DOHH2 (cell line): Measurements from ENCODE around the gene RPS4Y1.
A peak's percentile ranks its signal among the peaks of the same experiment; 100 is the strongest.

Experiments
- H3F3A ChIP-seq: fragments of 200-600 bp; sonication (generic), shearing (Covaris generic); 2 replicates; pipeline ENCODE4 v1.6.0; 2016; ENCODE audit warnings: antibody characterized with exemption, mild to moderate bottlenecking; ENCODE audit not compliant: control insufficient read depth, insufficient read depth
- H3K27ac ChIP-seq: fragments of 200-600 bp; sonication (generic); 2 replicates; pipeline ENCODE4 v1.5.1; 2014; ENCODE audit warnings: low read depth, mild to moderate bottlenecking, low read length, moderate library complexity
- H3K27me3 ChIP-seq: fragments of 200-600 bp; sonication (generic); 2 replicates; pipeline ENCODE4 v1.6.1; 2014; ENCODE audit warnings: mild to moderate bottlenecking, low read length, mixed read lengths; ENCODE audit not compliant: control insufficient read depth
- H3K36me3 ChIP-seq: fragments of 200-600 bp; sonication (generic); 2 replicates; pipeline ENCODE4 v1.6.1; 2014; ENCODE audit warnings: mild to moderate bottlenecking, low read length, moderate library complexity, mixed read lengths; ENCODE audit not compliant: control insufficient read depth
- H3K4me1 ChIP-seq: fragments of 200-600 bp; sonication (generic); 2 replicates; pipeline ENCODE4 v1.6.1; 2014; ENCODE audit warnings: mild to moderate bottlenecking, low read length, mixed read lengths; ENCODE audit not compliant: control insufficient read depth
- H3K4me2 ChIP-seq: fragments of 200-600 bp; sonication (generic); 2 replicates; pipeline ENCODE4 v1.6.0; 2014; ENCODE audit warnings: mild to moderate bottlenecking, low read length, moderate library complexity
- H3K4me3 ChIP-seq: fragments of 200-600 bp; sonication (generic); 2 replicates; pipeline ENCODE4 v1.5.1; 2014; ENCODE audit warnings: mild to moderate bottlenecking, low read length, mixed read lengths
- H3K79me2 ChIP-seq: fragments of 200-600 bp; sonication (generic); 2 replicates; pipeline ENCODE4 v1.6.1; 2014; ENCODE audit warnings: mild to moderate bottlenecking, low read length, mixed read lengths; ENCODE audit not compliant: control insufficient read depth
- H3K9me2 ChIP-seq: fragments of 200-600 bp; sonication (generic); replicated peaks from 2 replicates; pipeline ENCODE4 v1.6.1; 2014; ENCODE audit warnings: mild to moderate bottlenecking, low read length, mixed read lengths; ENCODE audit not compliant: control insufficient read depth
- H3K9me3 ChIP-seq: fragments of 200-600 bp; sonication (generic); 2 replicates; pipeline ENCODE4 v1.6.1; 2014; ENCODE audit warnings: antibody characterized with exemption, low read length, mixed read lengths; ENCODE audit not compliant: control insufficient read depth, insufficient read depth
- H4K20me1 ChIP-seq: fragments of 200-600 bp; sonication (generic); 2 replicates; pipeline ENCODE4 v1.6.0; 2014; ENCODE audit warnings: low read depth, mild to moderate bottlenecking, antibody characterized with exemption, low read length, moderate library complexity; ENCODE audit not compliant: control insufficient read depth, insufficient read depth
- CTCF ChIP-seq: fragments of 200-600 bp; sonication (generic); IDR thresholded peaks from one replicate; pipeline ENCODE4 v1.5.1; 2014; ENCODE audit warnings: antibody characterized with exemption, mild to moderate bottlenecking, low read depth, low read length; ENCODE audit not compliant: poor library complexity, severe bottlenecking
- EZH2phosphoT487 ChIP-seq: fragments of 200-600 bp; sonication (generic); IDR thresholded peaks from 2 replicates; pipeline ENCODE4 v1.6.1; 2017; ENCODE audit warnings: borderline replicate concordance, mild to moderate bottlenecking, antibody characterized with exemption, low read length, moderate library complexity, mixed read lengths

Gene RPS4Y1

DNA sequence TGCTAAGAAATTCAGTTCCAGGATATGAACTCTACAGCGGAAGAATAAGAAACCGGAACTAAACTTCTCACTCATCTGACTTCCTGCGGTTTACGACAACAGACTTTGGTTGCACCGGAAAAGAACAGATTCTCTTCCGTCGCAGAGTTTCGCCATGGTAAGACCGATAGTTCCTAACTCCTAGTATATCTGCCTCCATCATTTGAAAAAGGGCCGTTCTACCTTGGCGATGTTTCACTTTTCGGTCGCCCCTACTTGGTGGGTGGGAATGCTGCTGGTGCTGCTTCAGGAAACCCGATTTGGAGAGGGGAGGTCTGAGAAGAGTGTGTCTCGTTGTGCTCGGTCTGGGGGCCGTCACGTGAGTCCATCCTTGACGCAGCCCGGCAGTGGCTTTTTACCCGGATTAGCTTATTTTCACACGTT lies at the start of gene RPS4Y1:
TSS of gene RPS4Y1 (plus strand) at position 132 of the 423 bp plus-strand sequence. CDS start at position 155, 23 bp downstream.
- Histone ChIP-seq H4K20me1 (no peaks in the 10 kb centered on the region), H3K4me2 (peak within 1 kb of the TSS; percentile 75), H3F3A (no peaks in the 10 kb centered on the region), H3K36me3 (peaks cover 49% of the 10 kb centered on the region), H3K27me3 (no peaks in the 10 kb centered on the region), H3K9me3 (no peaks in the 10 kb centered on the region), H3K9me2 (no peaks in the 10 kb centered on the region), H3K4me1 (peaks cover 35% of the 10 kb centered on the region), H3K4me3 (peak within 1 kb of the TSS; percentile 92), H3K27ac (peak within 1 kb of the TSS; percentile 39), H3K79me2 (peaks cover 51% of the 10 kb centered on the region)
- TF ChIP-seq EZH2phosphoT487 (no peak), CTCF (no peak)

GRCh38 chrY:2796977-2797523 lies 44.4 kb upstream of the RPS4Y1 start:
- TF ChIP-seq EZH2phosphoT487, result no peak
- TF ChIP-seq CTCF, result no peak

GRCh38 chrY:2797991-2798390 lies 43.4 kb upstream of the RPS4Y1 start:
- H3F3A ChIP-seq, result no peaks in the 10 kb centered on the region
- no peaks in the 10 kb centered on the region for H3K4me1 ChIP-seq
- no peaks in the 10 kb centered on the region for H4K20me1 ChIP-seq
- no peak overlapping the region for H3K4me3 ChIP-seq
- no peaks in the 10 kb centered on the region for H3K27me3 ChIP-seq
- no peaks in the 10 kb centered on the region for H3K79me2 ChIP-seq
- H3K9me2 ChIP-seq, result no peaks in the 10 kb centered on the region
- no peaks in the 10 kb centered on the region for H3K36me3 ChIP-seq
- TF ChIP-seq EZH2phosphoT487 (no peak), CTCF (no peak)
- H3K27ac ChIP-seq, result no peak overlapping the region
- H3K9me3 ChIP-seq, result no peaks in the 10 kb centered on the region
- H3K4me2 ChIP-seq, result no peak overlapping the region

More at GRCh38 chrY:2796977-2797523, 44.4 kb upstream of the RPS4Y1 start:
- H3K4me3 ChIP-seq, result no peak overlapping the region
- no peaks in the 10 kb centered on the region for H3F3A ChIP-seq
- H3K9me2 ChIP-seq, result no peaks in the 10 kb centered on the region
- no peak overlapping the region for H3K27ac ChIP-seq
- no peaks in the 10 kb centered on the region for H3K9me3 ChIP-seq
- H4K20me1 ChIP-seq, result no peaks in the 10 kb centered on the region
- H3K36me3 ChIP-seq, result no peaks in the 10 kb centered on the region
- H3K27me3 ChIP-seq, result no peaks in the 10 kb centered on the region
- no peaks in the 10 kb centered on the region for H3K79me2 ChIP-seq
- H3K4me1 ChIP-seq, result no peaks in the 10 kb centered on the region
- H3K4me2 ChIP-seq, result no peak overlapping the region
